NCI-H526 (cell line): ENCODE measurements around the gene OPN3.

ENCODE experiments used
- DNase-seq, 2 experiments: peaks; one replicate each; lab custom pipeline; 2025; lab: John Stamatoyannopoulos, UW

The OPN3 gene

DNA sequence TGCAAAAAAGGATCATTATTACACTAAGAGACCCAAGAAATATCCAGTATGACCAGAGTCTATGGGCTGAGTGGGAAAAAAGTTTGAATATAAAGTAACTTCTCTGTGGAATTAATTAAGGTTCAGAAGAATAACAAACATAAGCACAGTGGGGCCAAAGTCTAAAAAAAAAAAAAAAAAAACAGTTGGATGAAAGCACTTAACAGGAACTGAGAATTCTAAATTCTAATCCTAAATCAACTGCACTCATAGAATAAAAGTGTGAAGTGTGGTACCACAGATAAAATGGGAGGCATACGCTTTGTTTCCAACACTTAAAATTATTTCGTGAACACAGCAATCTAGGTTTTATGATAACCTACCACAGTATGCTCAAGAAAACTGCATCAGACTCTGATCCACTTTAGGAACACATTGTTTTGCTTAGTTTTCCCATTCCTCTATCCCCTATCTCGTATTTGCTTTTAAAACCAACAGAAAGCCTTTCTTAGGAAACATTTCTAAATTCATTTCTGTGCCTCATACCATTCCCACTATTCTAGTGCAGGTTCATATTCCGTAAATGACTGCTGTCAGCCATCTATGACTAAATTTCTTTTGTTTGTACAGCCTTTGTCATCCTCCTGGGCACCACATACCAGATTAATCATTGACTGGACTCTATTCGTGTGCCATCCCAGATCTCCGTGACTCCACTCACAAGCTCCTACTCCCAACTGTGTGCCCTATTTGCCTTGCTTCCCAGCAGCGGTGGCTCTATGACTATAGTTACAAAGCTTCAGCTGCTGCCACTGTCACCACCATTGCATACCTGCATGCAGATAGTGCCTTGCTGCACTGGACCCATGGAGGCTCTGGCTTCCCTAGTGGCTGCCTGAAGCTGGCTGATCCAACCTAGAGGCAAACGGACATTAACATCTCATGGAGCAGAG, 24.9 kb downstream of the OPN3 start:
- DNase-seq, result no peak

DNA sequence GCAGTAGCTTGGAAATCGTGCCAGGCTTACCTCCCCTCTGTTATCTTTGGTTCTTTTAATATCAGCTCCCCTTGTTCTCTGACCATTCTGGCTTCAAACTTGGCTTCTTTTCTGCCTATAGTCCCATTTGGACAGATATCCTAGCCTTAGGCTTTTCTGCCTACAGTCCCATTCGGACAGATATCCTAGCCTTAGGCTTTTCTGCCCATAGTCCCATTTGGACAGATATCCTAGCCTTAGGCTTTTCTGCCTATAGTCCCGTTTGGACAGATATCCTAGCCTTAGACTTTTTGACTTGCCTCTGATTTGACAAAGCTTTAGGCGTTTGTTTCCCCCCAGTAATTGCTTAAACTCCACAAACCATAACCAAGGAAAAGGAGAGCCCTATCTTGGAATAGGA, 25.6 kb downstream of the OPN3 start:
- DNase-seq, result no peak

DNA sequence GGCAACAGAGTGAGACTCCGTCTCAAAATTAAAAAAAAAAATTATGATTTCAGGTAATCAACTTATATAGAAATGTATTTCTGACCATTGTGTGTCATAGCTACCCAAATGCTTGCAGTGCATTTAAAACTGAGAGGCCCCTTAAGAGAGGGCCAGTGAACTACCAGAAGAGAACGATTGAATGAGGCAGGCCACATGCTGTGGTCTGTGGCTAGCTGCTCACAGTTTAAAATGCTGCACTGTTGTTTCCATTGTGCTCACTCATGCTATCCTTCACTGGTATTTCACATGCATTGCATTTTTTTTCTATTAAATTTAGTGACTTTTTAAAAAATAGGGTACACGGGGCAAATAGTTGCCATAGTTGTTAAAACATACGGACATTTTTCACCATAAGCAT, 26.0 kb downstream of the OPN3 start:
- DNase-seq, result no peak

DNA sequence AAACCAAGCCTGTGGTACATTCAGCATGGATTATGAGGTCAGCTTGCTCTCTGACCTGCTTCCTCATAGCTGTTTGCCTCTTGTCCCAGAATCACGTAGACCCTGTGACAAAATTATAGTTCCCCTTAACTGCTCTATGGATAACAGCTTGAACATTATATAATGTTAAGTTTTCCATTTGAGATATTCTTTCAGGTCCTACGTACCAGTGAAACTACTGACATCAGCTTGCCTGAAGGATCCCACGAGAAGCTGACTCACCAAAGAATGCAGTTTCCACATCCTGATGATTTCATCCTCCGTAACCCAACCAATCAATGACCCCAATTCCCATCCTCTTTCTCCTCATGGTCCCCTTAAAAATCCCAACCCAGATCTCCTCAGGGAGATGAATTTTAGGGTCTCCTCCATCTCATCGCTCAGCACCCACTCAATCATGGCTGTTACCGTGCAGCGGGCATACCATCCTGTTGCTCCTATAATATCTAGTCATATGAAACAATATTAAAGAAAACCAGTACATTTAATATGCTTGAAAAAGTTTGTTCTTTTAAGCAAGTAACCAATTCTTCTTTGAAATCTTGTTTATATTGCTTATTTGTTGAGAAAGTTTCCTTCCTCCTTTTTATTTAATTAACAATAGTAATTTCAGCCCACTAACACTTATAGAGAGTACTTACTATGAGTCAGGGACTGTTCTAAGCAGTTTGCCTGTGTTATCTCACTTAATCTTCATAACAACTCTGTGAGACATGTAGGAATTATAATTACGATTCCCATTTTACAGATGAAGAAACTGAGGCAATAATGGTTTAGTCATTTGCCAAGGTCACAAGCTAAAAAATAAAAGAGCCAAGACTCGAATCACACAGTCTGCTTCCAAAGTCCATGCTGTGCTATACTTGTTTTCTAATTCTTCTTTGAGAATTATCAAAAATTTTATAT, 27.4 kb downstream of the OPN3 start:
- DNase-seq, result no peak

DNA sequence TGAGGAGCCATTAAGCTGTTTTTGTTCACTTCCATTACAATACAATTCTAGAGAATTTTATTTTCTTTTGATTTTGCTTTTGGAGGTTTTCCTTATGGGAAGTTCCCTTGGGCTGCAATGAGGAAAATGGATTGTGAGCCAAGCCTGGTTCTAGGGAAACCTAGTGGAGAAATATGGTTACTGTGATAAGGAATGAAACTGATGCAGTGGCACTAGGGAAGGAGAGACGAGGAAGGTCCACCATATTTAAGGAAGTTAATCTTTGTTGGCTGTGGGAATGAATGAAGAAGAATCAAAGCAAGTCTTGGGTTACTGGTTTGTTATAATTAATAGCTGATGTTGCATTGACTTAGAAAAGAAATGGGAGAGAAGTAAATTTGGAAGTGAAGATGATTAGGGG, 28.4 kb downstream of the OPN3 start:
- no peak for DNase-seq

DNA sequence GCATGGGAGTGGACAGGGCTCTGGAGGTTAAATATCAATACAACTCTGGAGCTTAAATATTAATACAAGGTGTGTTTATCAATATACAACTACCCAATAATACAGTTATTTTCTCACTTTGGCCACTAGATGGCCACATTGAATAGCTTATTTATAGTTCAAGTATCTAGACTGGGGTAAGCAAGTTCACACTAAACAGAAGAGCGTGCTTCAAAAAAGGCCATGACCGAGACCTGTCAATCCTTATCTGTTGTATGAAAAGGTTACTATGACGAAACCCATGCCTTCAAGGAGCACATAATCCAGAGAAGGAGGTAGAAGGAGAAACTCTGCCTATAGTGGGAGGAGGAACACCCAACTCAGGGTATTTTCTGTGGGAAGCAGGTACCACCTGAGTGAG, 29.1 kb downstream of the OPN3 start:
- peak; percentile 57 to 64 for DNase-seq

DNA sequence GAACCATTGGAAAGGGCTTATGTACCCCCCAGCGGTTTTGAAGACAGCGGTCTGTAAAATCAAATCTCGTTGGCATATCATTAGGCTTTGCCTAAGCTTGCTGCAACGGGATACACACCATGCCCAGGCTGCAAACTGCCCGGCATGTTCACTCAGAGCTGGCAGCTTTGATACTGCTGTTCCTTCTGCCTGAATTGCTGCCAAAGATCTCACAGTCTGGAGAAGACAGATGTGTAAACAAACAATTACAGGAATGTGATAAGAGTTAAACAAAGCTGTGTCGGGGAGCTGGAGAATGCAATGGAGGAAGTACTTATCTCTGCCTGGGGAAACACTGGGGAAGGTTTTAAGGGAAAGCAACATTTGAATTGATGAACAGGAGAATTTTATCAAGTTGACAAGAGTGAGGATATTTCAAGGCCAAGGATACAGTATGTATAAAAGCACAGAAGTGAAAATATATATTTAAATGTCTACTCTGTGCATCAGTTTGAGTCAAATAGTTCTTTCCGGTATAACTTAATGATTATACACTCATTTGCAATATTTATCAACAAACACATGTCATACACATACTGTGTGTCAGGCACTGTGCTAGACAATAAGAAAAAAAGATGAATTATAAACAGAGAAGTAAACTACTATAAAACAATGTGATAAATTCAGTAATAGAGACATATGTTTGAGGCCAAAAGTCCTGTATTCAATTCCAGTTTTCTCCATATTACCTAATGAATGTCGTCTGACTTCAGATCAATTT, 29.9 kb downstream of the OPN3 start:
- no peak for DNase-seq

DNA sequence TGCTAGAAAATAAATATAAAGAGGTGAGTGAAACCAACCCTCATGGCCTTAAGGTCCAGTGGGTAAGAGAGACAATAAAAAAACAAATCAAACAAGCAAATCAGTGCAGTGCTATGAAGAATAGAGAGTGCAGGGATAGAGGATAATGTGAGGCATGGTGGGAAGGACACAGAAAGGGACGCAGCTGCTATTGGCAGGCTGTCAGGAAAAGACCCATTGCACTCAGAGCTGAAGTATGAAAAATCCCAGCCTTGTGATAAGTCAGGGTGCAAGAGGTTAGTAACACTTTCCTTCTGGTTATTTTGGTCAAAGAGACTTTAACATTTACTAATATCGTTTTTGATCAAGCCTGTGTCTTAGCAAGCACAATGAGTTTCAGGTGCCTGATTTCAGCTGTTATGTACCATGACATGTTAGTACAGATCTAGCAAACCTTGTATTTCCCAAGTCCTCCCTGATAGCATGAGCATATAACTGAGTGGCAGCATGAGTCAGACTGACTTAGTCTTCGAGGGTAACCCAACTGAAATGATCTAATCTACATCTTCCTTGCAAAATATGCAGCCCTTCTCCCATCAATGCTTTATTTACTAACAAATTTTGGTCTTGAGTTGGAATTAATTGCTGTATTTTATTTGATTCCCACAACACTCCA, 31.7 kb downstream of the OPN3 start:
- no peak for DNase-seq

DNA sequence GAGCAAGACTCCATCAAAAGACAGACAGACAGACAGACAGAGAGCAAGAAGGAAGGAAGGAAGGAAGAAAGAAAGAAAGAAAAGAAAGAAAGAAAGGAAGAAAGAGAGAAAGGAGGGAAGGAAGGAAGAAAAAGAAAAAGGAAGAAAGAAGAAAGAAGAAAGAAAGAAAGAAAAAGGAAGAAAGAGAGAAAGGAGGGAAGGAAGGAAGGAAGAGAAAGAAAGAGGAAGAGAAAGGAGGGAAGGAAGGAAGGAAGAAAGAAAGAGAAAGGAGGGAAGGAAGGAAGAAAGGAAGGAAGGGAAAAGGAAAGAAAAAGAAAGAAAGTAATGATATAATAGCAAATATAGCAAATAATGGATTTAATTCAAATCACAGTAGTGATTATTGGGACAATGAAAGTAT, 32.7 kb downstream of the OPN3 start:
- no peak for DNase-seq

DNA sequence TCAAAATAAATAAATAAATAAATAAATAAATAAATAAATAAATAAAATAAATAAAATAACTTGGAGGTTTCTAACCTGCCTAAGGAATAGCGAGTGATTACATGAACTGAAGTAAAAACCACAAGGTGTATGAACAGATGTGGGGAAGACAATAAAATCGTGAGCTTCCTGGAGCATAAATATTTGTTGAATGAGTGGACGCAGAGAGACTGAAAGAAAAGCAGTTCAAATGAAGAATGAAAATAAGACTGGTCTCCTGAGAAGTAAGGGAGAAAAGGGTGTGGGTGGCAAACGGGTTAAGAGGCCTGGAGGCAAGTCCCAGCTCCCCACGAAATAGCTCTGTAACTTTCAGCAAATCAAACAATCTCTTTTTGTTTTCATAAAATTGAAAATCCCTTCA, 33.6 kb downstream of the OPN3 start:
- no peak for DNase-seq

DNA sequence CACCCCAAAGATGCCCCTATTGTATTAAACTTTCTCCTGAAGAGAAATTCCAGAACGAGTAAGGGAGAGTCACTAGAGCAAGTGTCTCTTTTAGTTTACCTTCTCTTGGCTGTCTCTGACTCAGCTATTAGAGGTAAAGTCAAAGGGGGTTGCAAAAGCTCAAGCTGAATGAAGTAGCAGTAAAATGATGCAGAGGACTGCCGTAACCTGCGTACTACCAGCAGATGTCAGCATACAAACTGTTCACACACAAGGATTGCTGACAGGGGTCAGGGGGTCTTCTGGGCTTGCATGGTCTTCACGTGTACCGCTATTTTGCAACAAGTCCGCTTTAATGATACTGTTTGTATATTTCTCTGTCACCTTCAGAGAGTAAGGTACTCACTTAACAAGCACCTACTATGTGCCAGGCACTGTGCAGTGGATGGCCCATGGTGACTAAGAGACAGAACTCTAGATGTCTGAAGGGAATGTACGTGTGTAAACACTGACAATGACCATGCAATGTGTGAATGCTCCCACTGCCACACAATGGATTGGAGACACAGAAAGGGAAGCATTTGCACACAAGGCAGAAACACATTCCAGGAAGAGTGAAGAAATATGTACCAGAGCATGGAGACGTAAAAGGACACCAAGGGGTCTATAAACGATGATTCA, 34.9 kb downstream of the OPN3 start:
- no peak for DNase-seq

DNA sequence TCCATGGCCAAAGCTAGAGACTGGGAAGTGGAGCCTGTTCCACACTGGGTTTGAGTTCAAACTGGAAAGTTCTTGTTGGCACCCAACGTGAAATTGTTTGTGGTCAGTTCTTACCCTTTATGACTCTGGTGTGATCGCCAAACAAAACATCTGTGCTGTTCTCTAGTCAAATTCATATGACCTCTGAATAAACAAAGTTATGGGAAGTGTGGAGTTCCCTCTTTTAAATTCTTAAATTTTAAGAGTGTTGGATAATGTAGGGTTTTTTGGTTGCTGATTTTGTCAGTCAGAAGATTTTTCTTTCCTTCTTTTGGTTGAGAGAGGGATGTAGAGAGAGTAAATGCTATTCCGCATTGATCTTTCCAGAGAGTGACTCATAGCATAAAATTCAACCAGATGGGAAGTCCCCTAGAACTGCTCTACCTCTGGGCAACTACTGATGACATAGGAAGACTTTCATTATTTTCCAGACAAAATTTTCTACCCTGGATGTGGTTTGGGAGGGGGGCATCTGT, 36.4 kb downstream of the OPN3 start:
- DNase-seq, result no peak

DNA sequence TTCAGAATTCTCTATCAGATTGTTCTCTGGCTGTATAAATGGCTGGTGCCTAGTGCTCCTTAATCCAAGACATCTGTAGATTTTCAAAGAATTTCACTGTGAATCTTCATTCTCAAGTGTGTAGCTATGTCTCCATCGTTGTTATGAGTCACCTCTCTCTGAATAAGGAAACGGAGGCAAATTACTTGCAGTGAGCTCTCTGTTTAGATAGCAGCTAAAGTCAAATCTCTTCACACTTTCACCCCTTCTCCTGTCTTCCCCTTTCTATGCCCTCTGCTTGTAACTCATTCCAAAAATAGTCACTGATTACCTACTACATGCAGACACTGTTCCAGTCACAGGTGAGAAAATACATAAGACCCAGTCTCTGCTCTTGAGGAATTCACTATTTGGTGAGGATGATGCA, 39.7 kb downstream of the OPN3 start:
- no peak for DNase-seq

DNA sequence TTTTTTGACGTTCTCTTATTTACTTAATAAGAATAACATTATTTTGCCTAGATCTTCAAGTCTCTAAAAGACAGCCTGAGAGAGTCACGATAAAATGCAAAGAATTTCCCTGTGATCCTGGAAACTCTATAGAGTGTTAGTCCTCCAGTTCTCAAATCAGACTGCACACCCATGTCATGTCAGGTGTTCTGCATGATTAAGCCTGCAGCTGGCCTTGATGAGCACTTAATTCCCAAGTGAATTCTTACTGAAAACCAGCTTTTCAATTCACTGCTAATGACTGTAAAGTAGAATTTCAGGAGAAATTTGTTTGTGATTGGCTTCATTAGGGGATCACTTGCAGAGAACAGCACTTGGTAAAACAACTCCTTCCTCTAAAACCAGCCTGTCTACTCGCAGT, 41.9 kb downstream of the OPN3 start:
- DNase-seq, result no peak

DNA sequence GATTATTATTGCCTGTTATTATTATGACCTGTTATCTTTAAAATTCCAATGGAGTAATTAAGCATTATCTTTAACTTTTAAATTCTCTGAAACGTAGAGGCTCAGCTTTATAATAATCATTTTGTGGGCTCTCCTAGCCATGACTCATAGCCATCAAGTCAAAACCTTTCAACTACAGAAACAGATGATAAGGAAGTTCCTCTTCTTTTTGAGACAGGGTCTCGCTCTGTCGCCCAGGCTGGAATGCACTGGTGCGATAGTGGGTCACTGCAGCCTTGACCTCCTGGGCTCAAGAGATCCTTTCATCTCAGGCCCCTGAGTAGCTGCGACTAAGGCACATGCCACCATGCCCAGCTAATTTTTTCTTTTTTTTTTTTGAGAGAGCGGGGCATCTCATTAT, 43.5 kb downstream of the OPN3 start:
- no peak for DNase-seq

DNA sequence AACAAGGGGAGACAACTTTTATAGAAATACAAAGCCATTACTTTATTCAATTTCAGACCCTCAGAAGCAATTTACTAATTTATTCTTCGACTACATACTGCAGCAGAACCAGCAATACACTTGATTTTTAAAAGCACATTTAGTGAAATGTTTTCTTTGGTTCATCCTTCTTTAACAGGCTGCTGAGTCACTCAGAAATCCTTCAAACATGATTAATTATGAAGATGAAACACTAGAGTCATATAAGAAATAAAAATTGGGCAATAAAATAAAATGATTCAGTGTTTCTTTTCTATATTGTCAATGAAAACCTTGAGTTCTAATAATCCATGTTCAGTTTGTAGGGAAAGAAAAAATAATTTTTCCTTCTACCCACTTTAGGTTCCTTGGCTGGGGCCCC, 47.0 kb downstream of the OPN3 start:
- no peak for DNase-seq

DNA sequence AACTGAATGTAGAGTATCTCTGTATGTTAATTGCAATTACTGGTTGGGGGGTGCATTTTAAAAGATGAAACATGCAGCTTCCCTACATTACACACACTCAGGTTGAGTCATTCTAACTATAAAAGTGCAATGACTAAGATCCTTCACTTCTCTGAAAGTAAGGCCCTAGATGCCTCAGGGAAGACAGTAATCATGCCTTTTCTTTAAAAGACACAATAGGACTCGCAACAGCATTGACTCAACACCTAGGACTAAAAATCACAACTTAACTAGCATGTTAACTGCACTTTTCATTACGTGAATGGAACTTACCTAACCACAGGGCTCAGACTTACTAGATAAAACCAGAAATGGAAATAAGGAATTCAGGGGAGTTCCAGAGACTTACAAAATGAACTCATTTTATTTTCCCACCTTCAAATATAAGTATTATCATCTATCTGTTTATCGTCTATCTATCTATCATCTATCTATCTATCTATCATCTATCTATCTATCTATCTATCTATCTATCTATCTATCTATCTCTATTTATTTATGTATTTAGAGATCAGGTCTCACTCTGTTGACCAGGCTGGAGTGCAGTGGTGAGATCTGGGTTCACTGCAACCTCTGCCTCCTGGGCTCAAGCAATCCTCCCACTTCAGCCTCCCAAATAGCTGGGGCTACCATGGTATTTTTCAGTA, 47.8 kb downstream of the OPN3 start:
- DNase-seq, result no peak

DNA sequence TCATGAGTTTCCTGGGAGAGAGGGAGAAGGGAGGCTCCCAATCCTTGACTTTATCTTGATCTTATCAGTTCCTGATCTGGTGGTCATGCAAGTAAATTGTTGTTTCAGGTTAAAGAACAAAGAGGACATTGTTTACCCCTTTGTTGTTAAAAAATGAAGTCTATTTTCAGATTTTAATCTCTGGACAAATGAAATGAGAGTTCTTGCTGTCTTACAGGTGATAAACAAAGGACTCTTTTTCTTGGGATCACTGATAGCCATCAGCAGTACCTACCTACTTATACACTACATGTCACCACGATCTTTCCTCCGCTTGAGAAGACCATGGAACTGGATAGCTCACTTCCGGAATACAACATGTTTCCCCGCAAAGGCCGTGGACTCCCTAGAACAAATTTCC, 48.4 kb downstream of the OPN3 start:
- no peak for DNase-seq

DNA sequence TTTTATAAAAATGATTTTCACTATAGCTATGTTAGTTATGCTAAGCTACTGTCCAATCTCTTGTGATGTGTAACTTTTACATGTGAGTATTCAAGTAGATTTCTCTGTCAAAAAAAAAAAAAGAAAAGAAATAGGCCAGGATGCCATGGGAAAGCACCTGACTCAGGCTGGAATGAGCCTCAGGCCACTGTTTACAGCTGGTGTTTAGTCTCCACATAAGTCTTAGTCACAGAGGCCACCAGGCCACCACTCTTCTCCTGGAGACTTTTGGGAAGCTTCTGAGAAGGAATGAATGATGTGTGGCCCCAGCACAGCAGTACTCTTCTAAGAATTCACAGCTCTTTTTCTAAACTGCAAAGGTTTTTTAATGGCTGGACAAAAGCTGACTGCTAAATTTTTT, 48.9 kb downstream of the OPN3 start:
- DNase-seq, result no peak

DNA sequence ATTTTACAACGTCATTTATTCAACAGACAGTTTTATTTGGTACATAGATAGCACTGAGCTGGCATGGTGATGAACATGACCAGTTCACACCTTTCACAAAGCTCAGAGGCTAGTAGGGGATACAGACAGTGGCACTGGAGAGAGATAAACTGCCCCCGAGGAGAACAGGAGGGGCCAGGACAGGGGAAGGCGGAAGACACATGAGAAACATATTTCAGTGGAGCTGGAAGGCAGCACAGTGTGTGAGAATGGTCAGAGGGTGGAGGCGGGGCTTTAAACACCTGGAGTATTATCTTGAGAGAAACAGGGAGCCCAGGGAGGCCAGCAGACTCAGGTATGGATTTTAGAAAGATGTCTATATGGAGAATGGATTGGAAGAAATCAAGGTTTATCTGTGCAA, 49.5 kb downstream of the OPN3 start:
- DNase-seq, result no peak
